ENCODE data around the gene TUSC7.

TUSC7 gene

GRCh38 chr3:116669576-116669975 is 40.0 kb upstream of the TUSC7 start:
- H3K36me3 ChIP-seq (ENCODE audit: control insufficient read depth, insufficient read depth, low read length), result no peaks in the 10 kb centered on the region
- no peak overlapping the region for H3K4me3 ChIP-seq (replicated peaks; ENCODE audit: low read depth, low read length)
- DNase-seq (ENCODE audit: extremely low read depth, insufficient read length), result no peak
- no peaks in the 10 kb centered on the region for H3K27me3 ChIP-seq (replicated peaks; ENCODE audit: control insufficient read depth, insufficient read depth, low read length)
- TF ChIP-seq, protein P1, sequence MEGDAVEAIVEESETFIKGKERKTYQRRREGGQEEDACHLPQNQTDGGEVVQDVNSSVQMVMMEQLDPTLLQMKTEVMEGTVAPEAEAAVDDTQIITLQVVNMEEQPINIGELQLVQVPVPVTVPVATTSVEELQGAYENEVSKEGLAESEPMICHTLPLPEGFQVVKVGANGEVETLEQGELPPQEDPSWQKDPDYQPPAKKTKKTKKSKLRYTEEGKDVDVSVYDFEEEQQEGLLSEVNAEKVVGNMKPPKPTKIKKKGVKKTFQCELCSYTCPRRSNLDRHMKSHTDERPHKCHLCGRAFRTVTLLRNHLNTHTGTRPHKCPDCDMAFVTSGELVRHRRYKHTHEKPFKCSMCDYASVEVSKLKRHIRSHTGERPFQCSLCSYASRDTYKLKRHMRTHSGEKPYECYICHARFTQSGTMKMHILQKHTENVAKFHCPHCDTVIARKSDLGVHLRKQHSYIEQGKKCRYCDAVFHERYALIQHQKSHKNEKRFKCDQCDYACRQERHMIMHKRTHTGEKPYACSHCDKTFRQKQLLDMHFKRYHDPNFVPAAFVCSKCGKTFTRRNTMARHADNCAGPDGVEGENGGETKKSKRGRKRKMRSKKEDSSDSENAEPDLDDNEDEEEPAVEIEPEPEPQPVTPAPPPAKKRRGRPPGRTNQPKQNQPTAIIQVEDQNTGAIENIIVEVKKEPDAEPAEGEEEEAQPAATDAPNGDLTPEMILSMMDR (IDR thresholded peaks at IDR 0.05; ENCODE audit: insufficient read depth, low read length, poor library complexity, severe bottlenecking), result no peak

DNA sequence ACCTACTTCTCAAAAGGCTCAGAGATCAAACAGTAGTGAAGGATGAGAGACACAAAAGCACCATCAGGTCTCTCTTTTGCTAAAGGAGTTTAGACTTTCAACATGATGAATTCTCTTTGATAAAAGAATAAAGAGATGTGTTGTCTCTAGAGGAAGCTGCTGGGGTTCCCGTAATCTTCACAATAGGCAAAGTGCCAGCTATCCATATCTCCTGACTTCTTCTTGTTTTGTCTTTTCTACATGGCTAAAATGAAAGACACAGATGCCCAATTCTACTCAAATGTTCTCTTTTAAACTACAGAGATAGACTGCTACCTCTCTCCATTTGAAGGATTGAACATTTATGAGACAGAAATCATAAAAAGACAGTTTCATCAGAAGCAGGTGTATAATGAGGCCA is 38.4 kb upstream of the TUSC7 start:
- DNase-seq (ENCODE audit: extremely low read depth, insufficient read length), result no peak
- no peaks in the 10 kb centered on the region for H3K36me3 ChIP-seq (ENCODE audit: control insufficient read depth, insufficient read depth, low read length)
- H3K27me3 ChIP-seq (replicated peaks; ENCODE audit: control insufficient read depth, insufficient read depth, low read length), result no peaks in the 10 kb centered on the region
- TF ChIP-seq, protein P1 (IDR thresholded peaks at IDR 0.05; ENCODE audit: insufficient read depth, low read length, poor library complexity, severe bottlenecking), result no peak
- H3K4me3 ChIP-seq (replicated peaks; ENCODE audit: low read depth, low read length), result no peak overlapping the region

DNA sequence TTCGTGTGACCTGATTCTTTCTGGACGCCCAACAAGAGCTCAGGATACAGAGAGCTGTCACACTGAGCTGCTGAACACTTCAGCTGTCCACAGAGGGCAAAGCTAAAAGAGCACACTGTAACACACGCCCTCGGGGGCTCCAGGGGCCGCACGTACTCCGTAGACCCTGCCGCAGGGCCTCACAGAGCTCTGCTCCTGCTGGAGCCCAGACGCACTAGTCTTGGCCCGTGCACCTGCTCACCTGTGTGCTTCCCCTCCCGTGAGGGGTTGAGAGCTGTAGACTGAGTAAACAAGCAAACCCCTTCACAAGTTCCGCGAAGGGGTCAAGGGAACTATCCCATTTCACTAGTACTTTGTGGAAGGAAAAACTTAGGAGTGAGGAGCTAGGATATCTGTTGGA is 30.7 kb upstream of the TUSC7 start:
- Histone ChIP-seq H3K27me3 (replicated peaks; ENCODE audit: control insufficient read depth, insufficient read depth, low read length) (no peaks in the 10 kb centered on the region), H3K36me3 (ENCODE audit: control insufficient read depth, insufficient read depth, low read length) (no peaks in the 10 kb centered on the region), H3K4me3 (replicated peaks; ENCODE audit: low read depth, low read length) (no peak overlapping the region)
- DNase-seq (ENCODE audit: extremely low read depth, insufficient read length), result no peak
- TF ChIP-seq, protein P1 (IDR thresholded peaks at IDR 0.05; ENCODE audit: insufficient read depth, low read length, poor library complexity, severe bottlenecking), result no peak

GRCh38 chr3:116691041-116691440 is 18.5 kb upstream of the TUSC7 start:
- no peaks in the 10 kb centered on the region for H3K27me3 ChIP-seq (replicated peaks; ENCODE audit: control insufficient read depth, insufficient read depth, low read length)
- no peaks in the 10 kb centered on the region for H3K36me3 ChIP-seq (ENCODE audit: control insufficient read depth, insufficient read depth, low read length)
- H3K4me3 ChIP-seq (replicated peaks; ENCODE audit: low read depth, low read length), result no peak overlapping the region
- DNase-seq (ENCODE audit: extremely low read depth, insufficient read length), result no peak
- TF ChIP-seq, protein P1 (IDR thresholded peaks at IDR 0.05; ENCODE audit: insufficient read depth, low read length, poor library complexity, severe bottlenecking), result no peak

DNA sequence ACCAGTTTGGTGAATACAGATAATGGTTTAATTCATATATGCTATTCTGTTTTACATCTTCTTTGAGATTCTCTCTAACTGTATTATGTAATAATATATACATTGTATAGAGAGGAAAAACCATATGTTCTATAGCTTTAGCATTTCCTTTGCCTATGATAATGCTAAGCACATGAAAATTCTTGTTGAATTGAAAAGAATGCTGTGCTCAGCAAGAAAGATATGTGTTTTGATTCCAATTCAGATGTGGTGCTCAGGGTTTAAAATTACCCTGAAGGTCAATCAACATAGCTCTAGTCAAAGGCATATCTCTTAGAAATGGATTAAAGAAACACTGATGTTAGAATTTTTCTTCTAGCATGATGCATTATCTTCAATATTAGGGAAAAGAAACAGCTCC is 8.5 kb upstream of the TUSC7 start:
- TF ChIP-seq, protein P1 (IDR thresholded peaks at IDR 0.05; ENCODE audit: insufficient read depth, low read length, poor library complexity, severe bottlenecking), result no peak
- Histone ChIP-seq H3K4me3 (replicated peaks; ENCODE audit: low read depth, low read length) (no peak overlapping the region), H3K36me3 (ENCODE audit: control insufficient read depth, insufficient read depth, low read length) (no peaks in the 10 kb centered on the region), H3K27me3 (replicated peaks; ENCODE audit: control insufficient read depth, insufficient read depth, low read length) (no peaks in the 10 kb centered on the region)
- no peak for DNase-seq (ENCODE audit: extremely low read depth, insufficient read length)

GRCh38 chr3:116702334-116702733 is 7.2 kb upstream of the TUSC7 start:
- Histone ChIP-seq H3K4me3 (replicated peaks; ENCODE audit: low read depth, low read length) (no peak overlapping the region), H3K27me3 (replicated peaks; ENCODE audit: control insufficient read depth, insufficient read depth, low read length) (no peaks in the 10 kb centered on the region), H3K36me3 (ENCODE audit: control insufficient read depth, insufficient read depth, low read length) (no peaks in the 10 kb centered on the region)
- no peak for DNase-seq (ENCODE audit: extremely low read depth, insufficient read length)
- TF ChIP-seq, protein P1 (IDR thresholded peaks at IDR 0.05; ENCODE audit: insufficient read depth, low read length, poor library complexity, severe bottlenecking), result no peak
